Endothelial cell of umbilical vein (primary cell): Measurements from ENCODE around the gene DENND1A. TPM values are rescaled to one million over a fixed set of nuclear protein-coding genes. Genes with fewer than 3 reads are reported as not detected.
A peak's percentile ranks its signal among the peaks of the same experiment; 100 is the strongest.

Source experiments
- BruUV-seq: library from RNA; stranded (reverse); fragments of 400-500 nt; replicated peaks from 2 replicates; lab custom pipeline; 2021; lab: Mats Ljungman, UMichigan
- CTCF ChIA-PET: fragments of 300-600, 350-600 bp; sonication (Branson Sonifier 250); formaldehyde crosslinking; loops from one replicate; lab custom pipeline; 2021; ENCODE audit warnings: antibody characterized with exemption, inconsistent platforms; lab: Charles Lee
- POLR2A ChIA-PET: fragments of 300-600, 350-600 bp; sonication (Branson Sonifier 250); formaldehyde crosslinking; loops from one replicate; lab custom pipeline; 2021; ENCODE audit warnings: antibody characterized with exemption, inconsistent platforms; lab: Charles Lee
- DNase-seq: peaks from one replicate; pipeline ENCODE4 v3.0.0-alpha.2; 2011; ENCODE audit warnings: low read depth, low spot score
- FAIRE-seq: peaks from 2 replicates; lab custom pipeline; 2011; peaks lifted over from hg19 to GRCh38; lab: Jason Lieb, UNC
- H2AFZ ChIP-seq: 2 replicates; pipeline ENCODE4 v1.6.0; 2012; ENCODE audit warnings: low read depth, low read length, control low read depth, inconsistent platforms
- H3K27ac ChIP-seq: 2 replicates; pipeline ENCODE4 v1.5.1; 2011; ENCODE audit warnings: low read depth, mild to moderate bottlenecking, control low read depth, low read length, moderate library complexity; ENCODE audit not compliant: insufficient read depth
- H3K27me3 ChIP-seq, 2 experiments: 2 replicates each; pipeline versions ENCODE4 v1.6.0 to v1.6.1; 2011; ENCODE audit warnings: low read length in 2 of 2, mixed read lengths in 1 of 2; ENCODE audit not compliant: control insufficient read depth in 2 of 2, insufficient read depth in 2 of 2
- H3K36me3 ChIP-seq, 2 experiments: 2 replicates in 1 of 2; 3 replicates in 1 of 2; pipeline ENCODE4 v1.5.1; 2011; ENCODE audit warnings: low read length in 2 of 2, mild to moderate bottlenecking in 1 of 2, moderate library complexity in 1 of 2; ENCODE audit not compliant: control insufficient read depth in 2 of 2, insufficient read depth in 2 of 2; ENCODE audit errors: extremely low read depth in 1 of 2
- H3K4me1 ChIP-seq: 3 replicates; pipeline ENCODE4 v1.5.1; 2011; ENCODE audit warnings: mild to moderate bottlenecking, low read length; ENCODE audit not compliant: control insufficient read depth, insufficient read depth; ENCODE audit errors: extremely low read depth
- H3K4me2 ChIP-seq: 2 replicates; pipeline ENCODE4 v1.6.1; 2011; ENCODE audit warnings: low read length, control low read depth, mixed read lengths; ENCODE audit not compliant: insufficient read depth
- H3K4me3 ChIP-seq, 3 experiments: fragments of 200-600 bp in 1 of 3; sonication (generic), shearing (Covaris generic) in 1 of 3; replicated peaks in 1 of 3; 2 replicates each; pipeline ENCODE4 v1.5.1; 2011 to 2016; ENCODE audit warnings: control low read depth in 3 of 3, low read length in 3 of 3, mild to moderate bottlenecking in 2 of 3, inconsistent platforms in 1 of 3, low read depth in 1 of 3, moderate library complexity in 1 of 3; ENCODE audit not compliant: insufficient read depth in 1 of 3
- H3K79me2 ChIP-seq: 2 replicates; pipeline ENCODE4 v1.6.0; 2012; ENCODE audit warnings: low read length, inconsistent platforms; ENCODE audit not compliant: control insufficient read depth, insufficient read depth
- H3K9ac ChIP-seq: replicated peaks from 2 replicates; pipeline ENCODE3; 2011; ENCODE audit warnings: low read length, control low read depth; ENCODE audit not compliant: insufficient read depth; ENCODE audit errors: extremely low read depth
- H3K9me1 ChIP-seq: replicated peaks from 3 replicates; pipeline ENCODE4 v1.6.0; 2011; ENCODE audit warnings: mild to moderate bottlenecking, low read length; ENCODE audit not compliant: control insufficient read depth, insufficient read depth; ENCODE audit errors: extremely low read depth
- H3K9me3 ChIP-seq: replicated peaks from 2 replicates; pipeline ENCODE4 v1.5.1; 2012; ENCODE audit warnings: low read length, inconsistent platforms; ENCODE audit not compliant: control insufficient read depth, insufficient read depth
- H4K20me1 ChIP-seq: replicated peaks from 2 replicates; pipeline ENCODE3; 2011; ENCODE audit warnings: mild to moderate bottlenecking, low read length; ENCODE audit not compliant: control insufficient read depth, insufficient read depth; ENCODE audit errors: extremely low read depth
- FOS ChIP-seq: IDR thresholded peaks from 2 replicates; pipeline ENCODE4 v1.6.1; 2011; ENCODE audit warnings: mild to moderate bottlenecking, low read length, moderate library complexity, borderline replicate concordance; ENCODE audit not compliant: insufficient read depth
- POLR2AphosphoS5 ChIP-seq: IDR thresholded peaks from 2 replicates; pipeline ENCODE4 v1.6.1; 2012; ENCODE audit warnings: low read depth, mild to moderate bottlenecking, control low read depth, low read length, moderate library complexity; ENCODE audit not compliant: insufficient read depth
- dilution Hi-C: fragments of 300-500 bp; cut with MboI; formaldehyde crosslinking; loops from one replicate; pipeline ENCODE4 v1.15.0; 2019; ENCODE audit warnings: low sequenced_read_pairs; ENCODE audit not compliant: extremely low pct_ligation_motif_present
- intact Hi-C: fragments of 100-400 bp; cut with micrococcal nuclease; formaldehyde crosslinking; loops from one replicate; pipeline ENCODE4 v1.10.0; 2022
- polyA plus RNA-seq, 4 experiments: library from polyadenylated mRNA; depleted of rRNA in 3 of 4; stranded (reverse) in 3 of 4; unstranded in 1 of 4; fragments of >200 nt; gene quantifications; 2 replicates each; pipeline versions ENCODE4 v1.2.1 to v1.2.3, GENCODE V29; 2011 to 2012; ENCODE audit warnings: missing spikeins in 1 of 4
- total RNA-seq: library from RNA; stranded (reverse); gene quantifications from 2 replicates; pipeline ENCODE4 v1.2.3, GENCODE V29; 2021
- TF ChIP-seq, protein P1 (sequence below), 2 donors: IDR thresholded peaks; 1 replicate in 1 of 2; 2 replicates in 1 of 2; pipeline ENCODE4 v1.5.1; 2011; ENCODE audit warnings: low read length in 2 of 2, mild to moderate bottlenecking in 2 of 2, moderate library complexity in 2 of 2, control low read depth in 1 of 2, inconsistent platforms in 1 of 2, low read depth in 1 of 2; ENCODE audit not compliant: insufficient read depth in 1 of 2; ENCODE audit errors: extremely low read depth in 1 of 2
- TF ChIP-seq, protein P2 (sequence below): IDR thresholded peaks from 2 replicates; pipeline ENCODE4 v1.6.1; 2011; ENCODE audit not compliant: insufficient read depth, insufficient read length

DENND1A gene
- total and polyA plus RNA-seq, 2 donors (not counting 3 experiments of a cell fraction or from before 2014, with no cell fraction given) = 18.5 to 24.5 TPM

DNA sequence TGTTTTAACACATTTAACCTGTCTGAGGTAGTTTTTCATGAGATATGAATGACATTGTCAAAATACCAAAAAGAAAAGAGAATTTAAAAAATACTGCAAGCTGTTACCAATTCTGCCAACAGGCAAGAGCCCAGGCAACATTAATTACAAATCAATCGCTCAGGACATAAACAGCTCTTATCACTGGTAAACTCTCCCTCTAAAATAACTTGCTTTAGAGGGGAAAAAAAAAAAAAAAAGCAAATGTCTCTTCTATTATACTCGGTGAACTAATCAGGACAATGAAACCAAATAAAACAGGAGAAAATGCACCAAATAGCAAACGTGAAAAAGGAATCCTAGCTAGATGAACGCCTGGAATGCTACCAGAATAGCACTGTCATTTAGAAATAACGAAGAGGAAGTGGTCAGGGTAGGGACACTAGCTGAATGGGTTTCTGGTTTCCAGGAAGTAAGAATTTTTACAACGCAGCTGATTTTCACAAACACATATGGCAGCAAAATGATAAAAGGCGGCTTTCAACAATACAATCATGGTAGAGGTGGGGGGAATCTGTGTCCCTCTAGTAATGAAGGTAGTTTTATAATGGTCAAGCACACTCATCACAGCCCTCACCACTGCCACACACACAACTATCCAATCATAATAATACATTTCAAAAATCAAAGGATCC is 94.9 kb downstream of the DENND1A start:
- H3K4me1 ChIP-seq = peaks cover 10% of the 10 kb centered on the region
- intact Hi-C loops (no loop called here), dilution Hi-C loops (no loop called here)
- H2AFZ ChIP-seq = peak overlapping the region; percentile 78
- DNase-seq (peak; percentile 46), FAIRE-seq (no peak)
- no peaks in the 10 kb centered on the region for H3K9me3 ChIP-seq
- TF ChIP-seq FOS (no peak), POLR2AphosphoS5 (no peak)
- TF ChIP-seq, protein P1, sequence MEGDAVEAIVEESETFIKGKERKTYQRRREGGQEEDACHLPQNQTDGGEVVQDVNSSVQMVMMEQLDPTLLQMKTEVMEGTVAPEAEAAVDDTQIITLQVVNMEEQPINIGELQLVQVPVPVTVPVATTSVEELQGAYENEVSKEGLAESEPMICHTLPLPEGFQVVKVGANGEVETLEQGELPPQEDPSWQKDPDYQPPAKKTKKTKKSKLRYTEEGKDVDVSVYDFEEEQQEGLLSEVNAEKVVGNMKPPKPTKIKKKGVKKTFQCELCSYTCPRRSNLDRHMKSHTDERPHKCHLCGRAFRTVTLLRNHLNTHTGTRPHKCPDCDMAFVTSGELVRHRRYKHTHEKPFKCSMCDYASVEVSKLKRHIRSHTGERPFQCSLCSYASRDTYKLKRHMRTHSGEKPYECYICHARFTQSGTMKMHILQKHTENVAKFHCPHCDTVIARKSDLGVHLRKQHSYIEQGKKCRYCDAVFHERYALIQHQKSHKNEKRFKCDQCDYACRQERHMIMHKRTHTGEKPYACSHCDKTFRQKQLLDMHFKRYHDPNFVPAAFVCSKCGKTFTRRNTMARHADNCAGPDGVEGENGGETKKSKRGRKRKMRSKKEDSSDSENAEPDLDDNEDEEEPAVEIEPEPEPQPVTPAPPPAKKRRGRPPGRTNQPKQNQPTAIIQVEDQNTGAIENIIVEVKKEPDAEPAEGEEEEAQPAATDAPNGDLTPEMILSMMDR (IDR thresholded peaks at IDR 0.05; ENCODE audit: extremely low read depth in 1 of 2, insufficient read depth in 1 of 2, low read depth in 1 of 2, low read length in 2 of 2) = no peak
- TF ChIP-seq, protein P2, sequence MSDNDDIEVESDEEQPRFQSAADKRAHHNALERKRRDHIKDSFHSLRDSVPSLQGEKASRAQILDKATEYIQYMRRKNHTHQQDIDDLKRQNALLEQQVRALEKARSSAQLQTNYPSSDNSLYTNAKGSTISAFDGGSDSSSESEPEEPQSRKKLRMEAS = no peak
- peaks cover 2% of the 10 kb centered on the region for H3K79me2 ChIP-seq
- no peaks in the 10 kb centered on the region for H4K20me1 ChIP-seq
- no TSS peak for BruUV-seq
- H3K27ac ChIP-seq = no peak overlapping the region
- no peaks in the 10 kb centered on the region for H3K9me1 ChIP-seq
- H3K4me3 ChIP-seq = no peak overlapping the region
- peak overlapping the region; percentile 3 for H3K9ac ChIP-seq
- H3K36me3 ChIP-seq = no peaks in the 10 kb centered on the region
- ChIA-PET CTCF (interaction anchor here (0.6 to 1.4 kb wide), 7 partner anchors 9 to 206 kb away, joined by 3 to 4 read pairs (median 3); no protein-coding TSS in a partner anchor), POLR2A (interaction anchor here (0.6 kb wide), 1 partner anchor 19 kb away, joined by 6 read pairs; no protein-coding TSS in a partner anchor)
- no peaks in the 10 kb centered on the region for H3K27me3 ChIP-seq
- peak overlapping the region; percentile 70 for H3K4me2 ChIP-seq
